ENCODE results near the gene PHYH.
"Not testable (repeated sequence)": the region's sequence is repeated elsewhere in the genome, so short reads cannot be mapped to it uniquely, and the experiment has no call there.

The PHYH gene

DNA sequence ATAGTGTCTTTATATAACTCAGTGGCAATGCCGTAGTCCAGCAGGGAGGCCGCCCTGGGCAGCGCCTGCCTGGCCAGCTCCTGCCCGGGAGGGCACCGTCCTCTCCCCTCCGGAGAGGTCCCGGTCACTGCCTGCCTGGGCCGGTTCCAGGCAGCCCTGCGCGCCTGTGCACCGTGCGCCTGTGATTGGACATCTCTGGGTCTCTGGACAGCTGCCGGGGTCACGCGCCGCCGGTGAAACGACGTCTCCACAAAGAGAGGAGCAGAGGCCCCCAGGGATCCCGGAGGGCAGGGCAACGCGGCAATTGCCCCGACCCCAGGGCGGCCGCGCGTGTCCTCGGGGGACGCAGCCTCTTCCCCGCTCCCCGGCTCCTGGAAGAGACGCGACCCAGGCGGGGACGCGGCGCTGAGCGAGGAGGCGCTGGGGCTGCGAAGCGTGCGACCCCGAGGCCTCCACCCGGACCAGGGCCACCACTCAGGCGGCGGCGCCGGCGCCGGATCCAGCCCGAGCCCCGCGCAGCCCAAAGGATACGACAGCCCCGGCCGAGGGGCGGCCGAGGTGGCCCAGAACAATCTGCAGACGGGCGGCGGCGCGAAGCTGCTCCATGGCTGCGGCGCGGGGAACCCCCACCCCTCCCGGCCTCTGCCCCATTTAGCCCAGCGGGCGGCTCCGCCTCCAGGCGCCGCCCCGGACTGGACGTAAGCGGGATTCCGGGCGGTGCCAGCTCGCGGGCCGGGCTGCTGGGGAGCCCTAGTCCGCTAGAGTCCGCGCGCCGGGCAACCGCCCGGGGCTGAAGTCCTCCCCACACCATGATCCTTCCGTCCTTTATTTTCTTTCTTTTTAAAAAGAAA lies at the start of gene PHYH:
Gene PHYH, minus strand, starts transcription at position 628 of the 851 bp plus-strand sequence. Its CDS starts 22 bp downstream, at position 606.
- DNase-seq (ENCODE audit: low spot score), result peak; percentile 58

DNA sequence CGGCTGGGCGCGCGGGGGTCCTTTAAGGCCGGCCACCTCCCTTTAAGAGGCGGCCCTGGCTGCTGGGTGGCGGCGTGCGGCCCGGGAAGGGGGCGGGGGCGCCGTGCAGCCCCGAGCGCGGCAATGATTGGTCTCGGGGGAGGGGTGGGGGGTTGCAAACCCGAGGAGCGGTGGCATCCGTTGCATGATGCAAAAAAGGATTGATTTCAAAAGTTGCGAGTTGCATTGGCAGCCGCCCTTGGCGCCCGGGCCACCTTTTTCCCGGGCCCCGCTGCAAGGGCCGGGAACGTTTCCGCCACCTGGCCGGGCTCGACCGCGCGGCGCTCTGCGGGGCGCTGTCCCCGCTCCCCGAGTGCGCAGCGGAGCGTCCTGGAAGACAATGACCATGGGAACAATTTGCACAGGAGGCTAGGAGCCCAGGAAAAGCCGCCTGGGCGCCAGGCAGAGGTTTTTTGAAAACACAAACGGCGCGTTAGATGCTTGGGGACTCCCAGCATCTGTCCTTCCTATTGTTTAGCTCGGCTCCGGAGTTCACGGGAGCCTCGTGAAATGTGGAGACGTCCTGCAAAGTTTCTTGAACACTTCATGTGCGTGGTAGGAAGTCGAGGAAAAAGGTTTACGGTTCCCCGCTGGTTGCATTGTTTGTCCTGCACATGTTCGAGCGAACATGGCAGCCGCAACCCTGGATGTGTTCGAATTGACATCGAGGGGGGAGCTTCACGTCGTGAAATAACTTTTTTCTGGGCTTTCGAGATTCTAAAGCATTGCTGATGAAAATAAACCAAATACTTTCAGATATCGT lies 48.6 kb upstream of the PHYH start, which contains the start of gene SEPHS1:
Gene SEPHS1, minus strand, starts transcription at position 78 of the 802 bp plus-strand sequence. CDS start 3,343 bp downstream, outside the sequence.
- DNase-seq (ENCODE audit: low spot score), result peak; percentile 57

DNA sequence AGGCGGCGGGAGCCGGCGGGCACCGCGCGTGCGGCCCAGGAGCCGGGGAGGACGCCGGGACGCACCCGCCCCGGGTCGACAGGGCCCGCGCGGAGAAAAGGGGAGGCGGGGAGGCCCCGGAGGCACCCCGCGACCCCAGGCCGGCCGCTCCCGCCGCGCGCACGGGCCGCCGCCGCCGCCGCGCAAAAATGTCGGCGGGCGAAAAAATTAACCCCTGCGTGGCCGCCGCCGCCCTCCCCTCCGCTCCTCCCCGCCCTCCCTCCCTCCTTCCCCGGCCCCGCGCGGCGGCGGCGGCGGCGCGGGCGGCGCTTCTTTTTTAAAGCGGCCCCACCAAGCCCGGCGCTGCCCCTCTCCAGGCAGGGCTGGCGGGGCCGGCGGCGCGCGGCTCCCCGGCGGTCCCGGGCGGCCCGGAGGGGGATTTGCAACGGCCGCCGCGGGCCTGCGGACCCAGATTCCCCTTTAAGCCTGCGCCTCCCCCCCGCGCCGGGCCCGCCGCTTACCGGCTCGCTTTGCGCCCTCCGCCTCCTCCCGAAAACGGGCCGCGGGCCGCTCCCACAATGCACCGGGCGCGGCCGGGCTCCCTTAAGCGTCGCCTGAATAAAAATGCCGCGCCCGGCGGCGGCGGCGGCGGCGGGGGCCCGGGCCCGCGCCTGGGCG lies 47.8 kb upstream of the PHYH start:
- peak; percentile 44 for DNase-seq (ENCODE audit: low spot score)

DNA sequence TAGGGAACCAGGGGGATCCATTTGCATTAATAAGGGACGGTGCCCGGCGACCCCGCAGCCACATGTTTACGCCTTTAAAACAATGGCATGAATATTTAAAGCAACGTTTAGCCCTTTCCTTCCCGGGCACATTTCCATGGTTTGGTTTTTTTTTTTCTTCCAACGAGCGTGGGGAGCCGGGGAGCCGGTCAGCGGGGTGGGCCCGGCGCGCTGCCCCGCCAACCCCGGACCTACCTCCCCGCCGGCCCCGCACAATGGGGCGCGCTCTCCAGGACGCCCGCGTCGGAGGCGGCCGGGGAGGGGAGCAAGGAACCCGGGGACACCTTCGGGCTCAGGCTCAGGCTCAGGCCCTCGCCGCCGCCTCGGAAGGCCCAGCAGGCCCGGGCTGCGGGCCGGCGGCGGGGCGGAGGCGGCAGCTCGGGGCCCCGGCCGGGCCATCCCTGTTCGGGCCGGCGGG lies 47.2 kb upstream of the PHYH start:
- DNase-seq (ENCODE audit: low spot score), result peak; percentile 4

DNA sequence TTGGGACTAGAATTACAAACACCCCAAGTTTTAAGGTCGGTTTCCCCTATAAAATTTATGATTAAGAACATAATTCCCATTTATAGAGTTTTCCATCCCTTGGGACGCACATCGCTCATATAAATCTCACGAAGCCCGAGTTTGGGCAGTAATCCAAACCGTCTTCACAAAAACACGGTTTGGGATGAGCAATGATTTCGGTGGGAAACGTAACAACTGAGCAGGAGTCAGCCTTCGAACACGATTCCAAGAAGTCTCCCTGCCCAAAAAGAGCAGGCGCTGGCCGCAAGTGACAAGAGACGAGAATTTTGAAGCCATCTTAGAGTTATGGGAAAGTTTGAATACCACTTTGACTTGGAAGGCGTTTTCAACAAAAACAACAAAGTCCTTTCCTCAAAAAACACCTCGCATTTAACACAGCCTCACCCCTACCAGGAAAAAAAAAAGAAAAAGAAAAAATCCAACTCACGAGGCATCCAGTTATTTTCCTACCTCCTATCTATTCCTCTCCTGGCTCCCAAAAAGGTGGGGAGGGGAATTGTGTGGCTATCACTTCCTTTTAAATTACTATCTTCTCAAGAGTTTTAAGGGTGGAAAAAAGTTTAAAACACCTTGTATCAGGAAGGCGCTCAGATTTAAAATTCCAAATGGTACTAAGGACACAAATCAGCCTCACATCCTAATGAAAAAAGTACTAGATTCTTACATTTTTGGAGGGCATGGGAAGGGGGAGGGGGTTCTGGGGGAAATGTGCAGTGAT lies 46.6 kb upstream of the PHYH start:
- peak; percentile 26 for DNase-seq (ENCODE audit: low spot score)

DNA sequence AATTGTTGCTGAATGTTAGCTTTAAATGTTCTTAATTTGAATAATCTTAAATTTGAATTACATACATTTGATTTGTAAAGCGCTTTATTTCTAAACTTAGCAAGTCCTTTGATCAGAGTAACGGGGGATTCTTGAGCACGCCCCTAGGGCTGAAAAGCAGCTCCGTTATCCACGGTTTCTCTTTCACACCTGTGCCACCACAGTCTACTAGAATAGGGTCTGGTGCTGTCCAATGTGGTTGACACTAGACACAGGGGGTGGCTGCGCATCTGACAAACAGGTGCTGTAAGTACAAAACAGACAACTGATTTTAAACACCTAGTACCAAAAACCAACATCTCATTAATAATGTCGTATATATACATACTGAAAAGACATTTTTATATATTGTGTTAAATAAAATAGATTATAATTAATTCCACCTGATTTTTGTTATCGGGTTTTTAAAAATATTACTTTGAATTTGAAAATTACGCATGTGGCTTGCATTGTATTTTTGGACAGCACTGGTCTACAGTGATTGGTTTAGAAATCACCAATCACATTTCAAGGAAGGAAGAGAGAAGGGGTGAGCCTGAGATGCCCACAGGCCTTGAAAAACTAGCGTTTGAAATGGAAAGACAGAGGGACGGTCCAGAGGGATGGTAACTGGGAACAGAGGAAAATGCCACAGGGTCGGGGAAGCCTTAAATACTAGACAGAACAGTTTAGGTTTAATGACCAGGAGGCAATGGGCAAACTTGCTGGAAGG lies 40.9 kb upstream of the PHYH start:
- no peak for DNase-seq (ENCODE audit: low spot score)

DNA sequence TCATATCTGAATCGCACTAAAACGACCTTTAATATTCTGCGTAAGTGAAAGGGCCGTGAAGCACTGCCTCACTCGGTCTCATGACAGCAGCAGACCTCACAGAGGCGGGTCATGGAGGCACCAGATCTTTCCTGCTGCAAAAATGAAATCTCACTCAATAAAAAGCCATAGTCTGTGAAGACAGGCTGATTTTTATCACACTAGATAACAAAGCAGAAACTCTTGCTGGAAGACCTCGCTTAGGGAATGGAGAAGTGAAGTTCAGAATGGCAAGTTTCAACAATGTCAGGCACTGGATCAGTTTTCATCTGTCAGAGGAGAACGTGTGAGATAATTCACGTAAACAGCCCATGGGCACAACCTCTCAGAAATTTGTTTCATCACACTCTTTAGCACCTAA lies 40.2 kb upstream of the PHYH start:
- DNase-seq (ENCODE audit: low spot score), result no peak

DNA sequence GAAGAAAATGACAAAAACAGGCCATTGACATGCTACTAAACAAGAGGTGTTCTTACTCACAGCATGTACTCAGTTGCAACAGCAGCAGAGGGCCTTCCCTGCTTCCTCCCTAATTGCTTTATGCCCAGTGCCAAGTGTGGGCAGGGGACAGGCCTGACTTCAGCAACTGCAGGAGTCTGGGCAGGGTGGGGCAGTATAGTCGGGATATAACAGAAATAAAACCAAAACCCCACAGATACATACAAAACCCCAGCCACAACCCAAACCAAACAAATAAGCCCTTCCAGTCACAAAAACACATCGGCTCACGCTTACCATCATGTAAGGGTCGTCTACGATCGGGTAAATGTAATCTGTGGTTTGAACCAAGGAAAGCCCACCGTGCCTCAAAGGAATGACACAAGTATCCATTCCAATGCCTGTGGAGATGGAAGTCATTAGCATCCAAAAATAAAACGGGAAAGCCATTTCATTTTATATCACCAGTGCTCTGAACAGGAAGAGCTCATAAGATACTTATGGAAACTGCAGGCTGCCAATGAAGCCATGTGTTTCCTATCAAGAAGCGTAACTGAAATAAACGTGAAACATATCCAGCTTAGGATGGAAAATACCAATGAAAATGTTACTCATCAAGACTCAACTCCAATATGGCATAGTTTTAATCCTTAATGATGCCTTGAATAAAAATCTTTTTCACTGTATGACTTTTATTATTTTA lies 38.7 kb upstream of the PHYH start:
- DNase-seq (ENCODE audit: low spot score), result no peak

DNA sequence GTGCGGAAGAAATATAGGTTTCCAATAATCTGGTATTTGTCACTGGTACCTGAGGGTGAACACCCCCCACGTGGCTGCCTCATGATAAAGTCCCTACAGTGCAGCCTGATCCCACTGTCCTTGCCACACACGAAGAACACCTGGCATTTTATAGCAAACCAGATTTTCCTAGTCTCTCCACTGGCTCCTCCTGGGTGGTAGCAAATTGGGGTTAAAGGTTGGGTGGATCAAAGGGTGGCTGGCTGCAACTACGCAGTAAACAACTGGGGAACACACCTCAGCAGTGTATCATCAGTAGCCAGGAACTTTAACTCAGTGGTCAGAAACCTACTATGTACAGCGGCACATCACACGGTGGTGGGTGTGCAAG lies 37.9 kb upstream of the PHYH start:
- DNase-seq (ENCODE audit: low spot score), result no peak

DNA sequence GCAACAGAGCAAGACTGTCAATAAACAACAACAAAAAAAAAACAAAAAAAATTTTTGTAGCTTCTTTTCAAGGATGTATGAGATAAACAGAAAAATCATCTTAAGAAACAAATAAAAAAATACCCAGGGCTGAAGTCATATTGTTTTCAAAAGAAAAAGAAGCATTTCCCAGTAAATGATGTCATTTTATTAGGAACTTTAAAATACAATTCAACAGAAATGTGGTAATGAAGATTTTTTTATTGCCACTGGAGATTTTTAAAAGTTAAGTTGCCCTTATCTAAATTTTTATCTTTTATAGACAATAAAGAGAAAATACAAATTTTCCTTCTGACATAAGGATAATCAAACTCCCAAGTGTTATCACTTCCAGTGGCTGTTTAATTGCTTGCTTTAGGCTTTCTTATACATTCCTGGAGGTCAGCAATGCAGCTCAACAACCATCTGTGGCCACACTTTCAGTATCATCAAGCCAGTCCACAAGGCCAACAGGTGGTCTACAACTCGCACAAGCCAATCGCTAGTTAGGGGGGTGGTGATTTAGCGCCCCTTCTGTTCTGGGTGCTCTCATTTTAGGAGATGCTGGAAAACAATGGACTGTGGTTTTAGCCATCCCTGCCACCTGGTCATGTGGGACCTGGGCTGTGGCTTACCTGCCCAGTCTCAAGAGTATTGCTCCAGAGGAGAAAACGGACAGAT lies 37.4 kb upstream of the PHYH start:
- no peak for DNase-seq (ENCODE audit: low spot score)

DNA sequence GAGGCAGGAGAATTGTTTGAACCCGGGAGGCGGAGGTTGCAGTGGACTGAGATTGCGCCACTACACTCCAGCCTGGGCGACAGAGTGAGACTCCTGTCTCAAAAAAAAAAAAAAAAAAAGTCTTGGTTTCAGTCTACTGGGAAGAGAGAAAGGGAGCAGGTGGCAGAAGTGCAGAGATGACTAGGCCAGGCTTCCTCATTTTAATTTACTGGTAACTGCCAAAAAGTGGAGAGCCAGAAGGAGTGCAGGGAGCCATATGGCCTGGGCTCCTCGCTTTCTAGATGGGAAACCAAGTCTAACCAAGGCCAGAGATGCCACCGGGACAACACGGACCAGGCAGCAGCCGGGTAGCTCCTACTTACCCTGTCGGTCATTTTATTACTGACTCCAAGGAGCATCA lies 36.0 kb upstream of the PHYH start:
- DNase-seq (ENCODE audit: low spot score), result no peak

DNA sequence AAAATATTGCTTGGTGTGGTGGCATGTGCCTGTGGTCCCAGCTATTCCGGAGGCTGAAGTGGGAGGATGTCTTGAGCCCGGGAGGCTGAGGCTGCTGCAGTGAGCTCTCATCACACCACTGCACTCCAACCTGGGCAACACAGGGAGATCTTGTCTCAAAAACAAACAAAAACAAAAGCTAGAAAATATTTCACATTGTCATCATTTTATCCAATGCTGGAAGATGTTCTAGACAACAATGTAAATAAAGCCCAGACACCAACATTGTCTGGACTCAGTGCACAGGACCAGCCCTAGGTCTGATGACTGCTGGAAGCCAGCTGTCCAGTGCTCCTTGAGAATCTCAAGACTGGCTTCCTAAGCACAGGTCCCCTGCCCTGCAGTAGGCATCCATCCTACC lies 34.7 kb upstream of the PHYH start:
- no peak for DNase-seq (ENCODE audit: low spot score)

DNA sequence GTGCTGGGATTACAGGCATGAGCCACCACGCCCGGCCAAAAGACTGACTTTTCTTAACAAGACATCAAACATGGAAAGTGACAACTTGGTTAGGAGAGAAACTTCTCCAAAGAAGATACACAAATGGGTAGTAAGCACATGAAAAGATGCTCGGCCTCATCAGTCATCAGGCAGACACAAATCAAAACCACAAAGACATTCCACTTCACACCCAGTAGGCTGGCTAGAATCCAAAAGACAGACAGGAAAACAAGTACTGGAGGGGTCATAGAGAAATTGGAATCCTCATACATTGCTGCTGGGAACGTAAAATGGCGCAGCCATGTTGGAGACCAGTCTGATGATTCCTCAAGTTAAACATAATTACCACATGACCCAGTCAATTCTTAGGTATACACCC lies 31.8 kb upstream of the PHYH start:
- DNase-seq (ENCODE audit: low spot score), result no peak

DNA sequence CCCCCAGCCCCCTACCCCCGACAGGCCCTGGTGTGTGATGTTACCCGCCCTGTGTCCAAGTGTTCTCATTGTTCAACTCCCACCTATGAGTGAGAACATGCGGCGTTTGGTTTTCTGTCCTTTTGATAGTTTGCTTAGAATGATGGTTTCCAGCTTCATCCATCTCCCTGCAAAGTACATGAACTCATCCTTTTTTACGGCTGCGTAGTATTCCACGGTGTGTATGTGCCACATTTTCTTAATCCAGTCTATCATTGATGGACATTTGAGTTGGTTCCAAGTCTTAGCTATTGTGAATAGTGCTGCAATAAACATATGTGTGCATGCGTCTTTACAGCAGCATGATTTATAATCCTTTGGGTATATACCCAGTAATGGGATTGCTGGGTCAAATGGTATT lies 31.1 kb upstream of the PHYH start:
- DNase-seq (ENCODE audit: low spot score), result not testable (repeated sequence)

DNA sequence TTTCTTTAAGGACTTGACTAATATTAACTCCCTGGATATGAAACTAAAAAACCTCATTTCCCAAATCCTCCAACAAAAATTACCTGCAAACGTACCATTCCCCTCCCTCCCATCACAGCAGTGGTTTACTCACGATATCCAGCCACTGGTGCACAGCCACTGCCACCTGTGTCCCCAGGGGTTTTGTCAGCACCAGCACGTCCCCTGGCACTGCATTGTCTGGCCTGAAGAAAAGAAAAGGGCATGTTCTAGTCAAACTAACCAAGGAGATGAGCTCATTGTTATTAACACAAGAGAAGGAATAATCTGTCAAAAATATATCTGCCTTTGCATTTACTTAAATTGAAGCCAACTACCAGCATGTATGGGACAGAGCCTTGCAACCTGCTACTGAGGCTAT lies 29.7 kb upstream of the PHYH start:
- DNase-seq (ENCODE audit: low spot score), result no peak

DNA sequence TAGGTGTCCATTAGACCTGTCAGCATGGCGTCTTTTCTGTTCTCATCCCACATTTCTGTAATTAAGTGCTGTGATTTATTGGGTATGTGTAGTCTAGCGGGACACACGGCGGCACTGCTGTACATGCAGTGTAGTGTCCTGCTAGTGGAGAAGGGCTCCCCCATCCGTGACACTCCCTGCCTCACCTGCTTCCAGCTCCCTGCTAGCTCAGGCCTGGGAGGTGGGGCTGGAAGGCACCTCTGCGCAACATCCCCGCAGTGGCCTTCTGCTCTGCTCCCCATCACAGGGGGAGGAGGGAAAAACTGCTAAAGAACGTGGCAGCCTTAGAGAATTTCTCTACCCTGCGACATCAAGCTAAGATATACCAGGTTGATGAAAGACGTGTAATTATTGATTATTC lies 28.7 kb upstream of the PHYH start:
- no peak for DNase-seq (ENCODE audit: low spot score)

DNA sequence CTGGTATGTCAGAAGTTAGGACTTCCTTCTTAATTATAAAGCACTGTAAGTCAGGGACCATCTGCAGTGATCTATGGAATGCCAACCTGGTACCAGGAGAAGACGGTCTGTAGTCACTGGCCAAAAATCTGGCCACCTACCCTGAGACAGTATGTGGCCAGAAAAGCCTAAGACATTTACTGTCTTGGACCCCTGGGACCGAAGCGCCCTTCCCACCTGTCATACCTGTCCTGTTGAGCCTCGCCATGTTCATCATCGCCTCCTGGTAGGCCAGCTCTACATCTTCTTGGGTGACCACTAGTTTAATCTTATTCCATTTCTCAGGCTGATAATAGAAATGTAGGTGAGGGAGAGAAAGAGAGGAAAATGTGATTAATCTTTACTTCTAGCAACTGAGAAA lies 28.3 kb upstream of the PHYH start:
- no peak for DNase-seq (ENCODE audit: low spot score)

DNA sequence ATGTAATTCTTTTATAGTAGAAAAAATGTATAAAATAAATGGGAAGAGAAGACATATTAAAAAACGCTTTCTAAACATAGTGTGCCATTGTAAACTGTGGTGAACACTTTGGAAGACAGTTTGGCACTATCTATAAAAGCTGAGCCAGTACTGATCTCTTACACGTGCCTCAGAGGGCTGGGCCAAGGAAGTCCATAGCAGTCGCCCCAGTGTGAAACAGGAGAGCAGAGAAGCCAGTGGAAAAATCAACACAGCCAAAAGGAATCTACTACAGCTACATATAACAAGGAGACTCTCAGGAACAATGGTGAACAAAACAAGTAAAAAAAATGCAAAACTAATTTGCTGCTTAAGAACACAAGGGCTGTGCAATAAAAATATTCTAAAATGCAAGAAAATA lies 27.7 kb upstream of the PHYH start:
- no peak for DNase-seq (ENCODE audit: low spot score)

DNA sequence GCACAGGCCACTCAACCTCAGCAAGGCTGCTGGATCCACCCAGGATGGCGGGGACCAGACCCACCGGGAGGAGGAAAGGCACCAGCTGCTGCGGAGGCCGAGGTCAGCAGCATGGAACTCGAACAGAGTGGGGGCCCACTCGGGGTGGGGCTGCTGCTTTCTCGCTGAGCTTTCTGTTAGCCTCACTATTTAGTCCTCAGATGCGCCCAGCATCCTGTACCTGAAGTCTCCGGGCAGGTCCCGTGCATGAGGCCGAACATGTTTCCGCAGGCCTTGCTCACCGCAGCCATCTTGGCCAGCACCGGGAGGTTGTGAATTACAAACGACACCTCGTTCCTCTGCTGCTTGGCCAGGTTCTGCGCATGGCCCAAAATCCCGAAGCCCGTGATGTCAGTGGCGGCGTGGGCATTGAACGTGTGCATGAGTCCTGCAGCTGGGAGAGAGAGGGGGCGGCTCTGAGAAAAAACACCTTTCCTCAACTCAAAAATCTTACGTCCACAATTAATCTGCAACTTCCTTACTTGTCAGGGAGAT lies 22.8 kb upstream of the PHYH start:
- no peak for DNase-seq (ENCODE audit: low spot score)

DNA sequence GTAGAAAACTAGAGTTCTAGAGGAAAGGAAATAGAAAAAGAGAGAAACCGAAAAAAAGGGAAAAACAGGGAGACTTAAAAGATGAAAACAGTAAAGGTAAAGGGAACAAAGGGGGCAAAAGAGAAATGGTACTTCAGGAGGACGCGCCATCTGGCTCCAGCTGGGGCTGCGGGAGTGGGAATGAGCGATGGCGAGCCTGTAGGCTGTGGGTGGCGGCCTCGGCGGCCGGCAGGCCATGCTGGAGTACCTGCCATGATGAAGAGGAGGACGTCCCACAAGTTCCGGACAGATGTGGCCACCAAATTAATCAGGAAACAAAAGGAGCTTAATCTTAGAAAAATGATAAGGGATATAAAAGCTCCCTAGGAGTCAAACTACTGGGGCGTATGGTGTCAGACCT lies 21.7 kb upstream of the PHYH start:
- DNase-seq (ENCODE audit: low spot score), result no peak

Measured in kidney capillary endothelial cell (primary cell).